T-helper 2 cell treated with Interferon-gamma antibody and Interleukin-4, amounts not matched to agents 100 ng/mL and 5 ng/mL, for 36 hours (primary cell): ENCODE results near the gene STAT5B. TPM values are rescaled to one million over a fixed set of nuclear protein-coding genes. Genes with fewer than 3 reads are reported as not detected.

Experiments used
- intact Hi-C: fragments of 100-400 bp; cut with micrococcal nuclease; formaldehyde crosslinking; loops from one replicate; pipeline ENCODE4 v1.15.1; 2023
- total RNA-seq: library from RNA; stranded (reverse); gene quantifications from 2 replicates; pipeline ENCODE4 v1.2.3, GENCODE V29; 2022

Gene STAT5B
- total RNA-seq, 1 donor from 2014 or later = 147 TPM

DNA sequence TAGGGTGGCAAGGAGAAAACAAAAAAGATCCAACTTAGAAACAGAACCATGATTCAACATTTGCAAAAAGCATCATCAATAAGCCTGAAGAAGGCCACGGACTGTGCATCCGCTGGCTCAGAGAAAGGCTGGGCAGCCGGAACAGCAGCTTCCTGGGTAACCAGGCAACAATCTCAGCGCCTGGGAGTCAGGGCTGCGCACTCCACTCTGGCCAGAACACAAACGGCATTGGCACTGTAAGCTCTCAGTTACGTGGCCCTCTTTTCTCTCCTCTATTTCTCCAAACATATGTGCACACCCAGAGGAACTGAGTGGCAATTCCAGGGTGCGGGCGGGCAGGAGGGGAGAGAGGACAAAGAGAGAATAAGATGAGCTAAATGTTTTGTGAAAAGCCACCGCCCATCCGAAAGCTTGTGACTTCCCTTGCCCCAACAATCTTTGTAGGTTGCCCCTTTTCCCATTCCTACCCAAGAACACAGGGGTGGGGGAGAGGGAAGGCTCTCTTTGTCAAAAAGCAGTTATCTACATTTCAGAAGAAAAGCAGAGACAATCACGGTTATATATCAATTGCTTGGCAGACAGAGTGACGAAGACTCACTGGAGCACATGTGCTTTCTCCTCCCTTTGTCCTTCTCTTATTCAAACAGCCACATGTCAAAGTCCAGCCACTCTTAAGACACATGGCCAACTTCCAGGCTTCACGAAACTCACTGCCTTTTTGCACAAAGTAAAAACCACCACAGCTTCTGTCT lies 75.3 kb downstream of the STAT5B start:
- intact Hi-C loops = no loop called here

DNA sequence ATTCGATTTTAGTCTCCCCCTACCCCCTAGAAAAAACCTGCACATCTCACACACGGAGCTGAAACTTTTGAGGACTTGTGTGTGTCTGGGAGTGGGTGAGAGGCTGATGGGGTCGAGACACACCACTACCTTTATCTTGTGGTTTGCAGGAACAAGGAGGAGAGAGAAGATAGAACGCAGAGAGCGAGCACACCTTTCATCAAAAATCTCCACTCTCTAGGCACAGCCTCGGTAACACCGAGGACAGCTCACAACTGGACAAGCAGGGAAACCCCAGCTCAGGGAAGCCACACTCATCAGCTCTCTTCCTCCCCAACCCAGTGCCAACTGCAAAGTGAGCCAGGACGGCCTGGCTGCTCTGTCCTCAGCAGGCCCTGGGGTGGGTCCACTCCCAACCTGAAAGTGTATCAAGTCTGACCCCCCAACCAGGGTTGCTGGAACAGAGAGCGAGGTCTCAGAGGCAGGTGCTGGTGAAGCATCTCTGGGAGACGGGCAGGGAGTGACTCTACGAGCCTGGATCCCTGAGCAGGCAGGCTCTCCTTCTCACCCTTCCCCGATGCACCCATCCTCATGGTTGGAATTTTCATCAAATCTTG lies 76.7 kb downstream of the STAT5B start:
- intact Hi-C loops = no loop called here

DNA sequence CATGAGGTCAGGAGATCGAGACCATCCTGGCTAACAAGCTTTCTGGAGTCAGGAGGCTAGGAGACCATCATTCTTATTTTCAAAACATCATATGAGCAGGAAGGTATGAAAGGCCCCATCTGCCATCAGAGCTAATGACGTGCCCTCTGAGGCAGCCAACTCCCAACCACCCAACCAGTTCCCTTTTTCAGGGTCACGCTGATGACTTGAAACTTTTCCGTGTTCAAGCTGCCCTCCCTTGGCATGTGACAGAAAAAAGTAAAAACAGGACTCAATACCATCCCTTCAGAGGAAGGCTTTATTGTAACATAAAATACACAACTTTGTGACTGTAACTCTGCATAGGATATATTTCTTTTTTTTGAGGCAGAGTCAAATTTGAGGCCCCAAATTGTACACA lies 77.3 kb downstream of the STAT5B start:
- intact Hi-C loops = no loop called here

DNA sequence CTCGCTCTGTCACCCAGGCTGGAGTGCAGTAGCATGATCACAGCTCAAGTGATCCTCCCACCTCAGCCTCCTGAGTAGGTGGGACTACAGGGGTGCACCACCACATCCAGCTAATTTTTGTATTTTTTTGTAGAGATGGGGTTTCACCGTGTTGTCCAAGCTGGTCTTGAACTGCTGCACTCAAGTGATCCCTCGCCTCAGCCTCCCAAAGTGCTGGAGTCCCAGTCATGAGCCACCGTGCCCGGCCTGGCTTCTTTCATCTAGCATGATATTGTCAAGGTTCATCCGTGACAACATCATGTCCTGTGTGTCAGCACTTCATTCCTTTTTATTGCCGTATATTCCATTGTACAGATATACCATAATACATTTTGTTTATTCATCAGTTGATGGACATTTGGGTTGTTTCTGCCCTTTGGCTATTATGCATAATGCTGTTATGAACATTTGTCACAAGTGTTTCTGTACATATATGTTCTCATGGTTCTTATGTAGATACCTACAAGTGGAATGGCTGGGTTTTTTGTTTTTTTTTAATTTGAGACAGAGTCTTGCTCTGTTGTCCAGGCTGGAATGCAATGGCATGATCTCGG lies 78.5 kb downstream of the STAT5B start:
- intact Hi-C loops = no loop called here

DNA sequence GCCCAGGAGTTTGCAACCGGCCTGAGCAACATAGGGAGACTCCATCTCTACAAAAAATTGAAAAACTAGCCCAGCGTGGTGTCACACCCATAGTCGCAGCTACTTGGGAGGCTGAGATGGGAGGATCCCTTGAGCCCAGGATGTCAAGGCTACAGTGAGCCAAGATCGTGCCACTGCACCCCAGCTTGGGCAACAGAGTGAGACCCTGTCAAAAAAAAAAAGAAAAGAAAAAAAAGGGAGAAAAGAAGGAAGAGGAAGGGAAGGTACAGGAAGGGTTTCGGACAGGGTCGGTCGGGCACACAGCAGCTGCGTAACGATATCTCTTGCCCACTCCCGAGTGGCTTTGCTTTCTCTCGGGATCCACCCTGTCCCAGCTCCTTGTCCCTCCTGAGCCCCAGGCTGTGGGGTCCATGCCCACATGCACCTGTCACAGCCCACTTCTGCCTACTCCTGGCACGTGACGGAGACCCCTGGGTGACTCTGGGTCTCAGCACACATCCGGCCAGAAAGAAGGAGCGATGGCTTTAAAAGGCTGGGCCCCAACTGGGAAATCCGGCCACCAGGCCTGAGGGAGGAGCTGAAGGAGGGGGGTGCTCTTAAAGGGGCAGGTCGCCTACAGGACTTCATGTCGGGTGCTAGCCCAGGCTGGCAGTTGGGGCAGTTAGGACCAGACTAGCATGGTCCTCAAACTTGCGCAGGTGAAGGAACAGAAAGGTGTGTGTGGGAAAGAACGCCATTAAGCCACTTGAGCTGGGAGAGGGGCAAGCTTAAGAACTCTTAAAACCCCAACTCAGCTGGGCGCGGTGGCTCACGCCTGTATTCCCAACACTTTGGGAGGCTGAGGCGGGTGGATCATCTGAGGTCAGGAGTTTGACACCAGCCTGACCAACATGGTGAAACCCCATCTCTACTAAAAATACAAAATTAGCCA lies 82.0 kb downstream of the STAT5B start, which contains the start of gene GHDC:
Gene GHDC, minus strand, starts transcription at position 526 of the 931 bp plus-strand sequence. CDS start 913 bp downstream, outside the sequence.
- intact Hi-C loops = loop anchor here (1.0 kb wide), 1 partner anchor 10 kb away; no protein-coding TSS in a partner anchor

DNA sequence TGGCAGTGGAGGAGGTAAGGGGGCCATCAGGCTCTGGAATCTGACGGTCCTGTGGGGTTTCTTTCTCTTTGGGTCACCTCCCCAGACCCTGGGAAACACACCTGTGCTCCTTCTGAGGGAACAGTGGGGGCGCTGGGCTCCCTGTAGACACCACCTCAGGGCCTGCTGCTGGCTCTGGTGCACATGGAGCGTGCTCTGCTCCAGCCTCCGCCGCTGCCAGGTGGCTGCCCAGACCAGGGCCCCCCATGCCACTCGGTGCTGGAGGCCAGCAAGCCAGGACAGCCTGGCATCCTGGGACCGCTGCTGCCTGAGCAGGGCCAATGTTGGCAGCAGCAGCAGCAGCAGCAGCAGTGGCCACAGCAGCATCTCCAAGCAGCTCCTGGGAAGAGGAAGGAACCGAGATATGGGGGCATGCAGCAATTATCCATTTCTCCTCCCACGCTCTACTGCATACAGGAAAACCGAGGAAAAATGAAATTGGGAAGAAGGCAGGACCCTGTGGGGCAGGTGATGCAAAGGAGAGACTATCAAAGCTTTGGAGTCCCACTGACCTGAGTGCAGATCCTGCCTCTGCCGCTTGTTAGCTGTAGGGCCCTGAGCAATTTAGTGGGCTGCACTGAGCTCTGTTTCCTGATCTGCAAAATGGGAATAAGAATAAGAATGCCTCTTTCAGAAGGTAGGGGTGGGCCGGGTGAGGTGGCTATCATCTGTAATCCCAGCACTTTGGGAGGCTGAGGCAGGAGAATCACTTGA lies 82.8 kb downstream of the STAT5B start:
- intact Hi-C loops = no loop called here

DNA sequence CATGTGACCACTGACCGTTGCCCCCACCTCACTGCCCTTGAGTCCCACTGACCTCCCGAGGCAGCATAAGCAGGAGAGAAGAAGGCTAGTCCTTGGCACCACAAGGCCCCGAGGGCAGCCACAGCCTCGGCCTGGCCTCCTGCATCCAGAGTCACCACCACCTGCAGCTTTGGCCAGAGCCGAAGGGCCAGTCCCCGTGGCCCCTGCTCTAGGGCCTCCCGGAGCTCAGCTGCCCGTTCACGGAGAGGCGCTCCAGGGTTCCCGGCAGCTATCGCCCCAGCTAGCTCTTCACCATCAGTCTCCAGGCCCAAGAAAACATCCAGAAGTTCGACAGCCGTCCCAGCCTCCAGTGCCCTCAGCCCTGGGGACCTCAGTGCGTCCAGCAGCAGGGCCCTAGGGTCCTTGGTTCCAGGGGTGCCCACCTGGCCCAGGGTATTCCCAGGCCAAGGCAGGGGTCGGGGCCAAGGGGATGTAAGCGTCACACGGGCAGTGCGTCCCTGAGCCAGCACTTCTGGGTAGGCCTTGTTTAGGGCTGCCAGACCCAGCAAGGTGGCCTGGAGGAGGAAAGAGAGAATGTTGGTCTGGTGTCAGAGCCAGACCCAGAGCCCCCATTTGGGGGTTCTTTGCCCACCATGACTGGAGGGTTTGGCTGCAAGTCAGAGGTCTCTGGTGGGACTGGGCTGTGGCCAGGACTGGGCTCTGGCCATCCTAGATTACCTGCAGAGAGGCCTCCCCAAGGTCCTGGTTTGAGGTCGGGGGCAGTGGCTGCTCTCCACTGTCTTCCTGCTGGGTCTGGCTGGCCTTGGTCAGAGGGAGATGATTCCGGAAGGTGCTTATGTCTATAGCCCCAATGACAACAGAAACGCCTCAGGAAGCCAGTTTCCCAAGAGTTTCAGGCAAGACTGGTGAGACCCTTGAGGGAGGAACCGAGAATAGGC lies 83.7 kb downstream of the STAT5B start:
- intact Hi-C loops = no loop called here

DNA sequence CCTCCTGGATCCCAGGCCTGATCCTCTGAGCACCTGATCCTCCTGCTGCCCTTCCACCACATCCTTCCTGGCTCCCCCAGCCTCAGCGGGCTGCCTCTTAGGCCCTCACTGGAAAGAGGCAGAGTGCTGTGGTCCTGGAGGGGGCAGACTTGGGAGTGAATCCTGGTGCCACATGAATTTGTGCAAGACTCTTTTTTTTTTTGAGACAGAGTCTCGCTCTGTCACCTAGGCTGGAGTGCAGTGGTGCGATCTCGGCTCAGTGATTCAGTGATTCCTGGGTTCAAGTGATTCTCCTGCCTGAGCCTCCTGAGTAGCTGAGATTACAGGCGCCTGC lies 84.9 kb downstream of the STAT5B start:
- intact Hi-C loops = no loop called here

DNA sequence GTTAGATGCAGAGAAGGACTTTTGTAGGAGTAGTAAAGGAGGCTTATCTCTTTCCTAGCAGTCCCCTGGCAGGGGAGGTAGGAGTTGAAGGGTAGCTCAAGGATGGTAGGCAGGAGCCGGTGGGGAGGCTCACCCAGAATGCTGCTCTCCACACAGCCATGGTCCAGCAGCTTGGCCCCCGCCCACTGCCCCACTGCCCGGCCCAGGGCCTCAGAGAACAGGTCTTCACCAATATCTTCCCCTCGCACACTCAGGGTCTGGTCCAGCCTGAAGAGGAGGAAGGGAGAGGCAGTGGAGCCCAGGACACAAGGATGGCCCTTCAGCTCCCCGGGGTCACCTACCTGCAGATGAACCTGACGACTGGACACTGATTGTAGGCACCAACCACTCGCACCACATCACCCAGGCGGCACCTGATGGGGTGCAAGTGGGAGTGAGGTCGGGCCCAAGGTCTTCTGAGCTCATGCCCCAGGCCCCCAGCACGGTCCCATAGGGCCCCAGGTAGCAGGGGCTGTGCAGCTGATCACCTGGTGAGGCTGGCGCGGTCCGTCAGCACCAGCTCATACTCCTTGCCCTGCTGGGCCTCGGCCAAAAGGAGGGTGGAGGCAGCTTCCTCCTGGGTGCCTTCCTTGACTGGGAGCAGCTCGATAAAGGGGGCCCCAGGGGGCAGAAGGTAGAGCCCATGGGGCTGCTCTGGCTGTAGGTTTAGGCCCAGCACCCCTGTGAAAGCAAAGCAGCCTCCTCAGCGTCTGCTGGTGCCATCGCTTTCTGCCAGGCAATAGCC lies 85.5 kb downstream of the STAT5B start:
- intact Hi-C loops = no loop called here

DNA sequence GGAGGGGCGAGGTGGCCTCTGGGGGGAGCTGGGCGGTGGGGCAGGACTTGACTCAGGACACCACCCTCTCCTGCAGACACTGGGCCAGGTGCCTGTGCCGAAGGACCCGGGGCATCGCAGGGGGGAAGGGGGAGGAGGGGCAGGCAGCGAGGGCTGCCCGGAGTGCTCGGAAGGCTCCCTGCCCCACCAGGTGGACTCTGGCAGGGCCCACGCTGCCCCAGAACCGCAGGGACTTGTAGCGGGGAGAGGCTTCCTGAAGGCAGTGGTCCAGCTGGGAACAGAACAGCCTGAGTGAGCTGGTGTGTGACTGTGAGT lies 86.6 kb downstream of the STAT5B start:
- intact Hi-C loops = loop anchor here (10.0 kb wide), 2 partner anchors 75 to 345 kb away; partner anchors contain the start of genes DHX58 and NAGLU

DNA sequence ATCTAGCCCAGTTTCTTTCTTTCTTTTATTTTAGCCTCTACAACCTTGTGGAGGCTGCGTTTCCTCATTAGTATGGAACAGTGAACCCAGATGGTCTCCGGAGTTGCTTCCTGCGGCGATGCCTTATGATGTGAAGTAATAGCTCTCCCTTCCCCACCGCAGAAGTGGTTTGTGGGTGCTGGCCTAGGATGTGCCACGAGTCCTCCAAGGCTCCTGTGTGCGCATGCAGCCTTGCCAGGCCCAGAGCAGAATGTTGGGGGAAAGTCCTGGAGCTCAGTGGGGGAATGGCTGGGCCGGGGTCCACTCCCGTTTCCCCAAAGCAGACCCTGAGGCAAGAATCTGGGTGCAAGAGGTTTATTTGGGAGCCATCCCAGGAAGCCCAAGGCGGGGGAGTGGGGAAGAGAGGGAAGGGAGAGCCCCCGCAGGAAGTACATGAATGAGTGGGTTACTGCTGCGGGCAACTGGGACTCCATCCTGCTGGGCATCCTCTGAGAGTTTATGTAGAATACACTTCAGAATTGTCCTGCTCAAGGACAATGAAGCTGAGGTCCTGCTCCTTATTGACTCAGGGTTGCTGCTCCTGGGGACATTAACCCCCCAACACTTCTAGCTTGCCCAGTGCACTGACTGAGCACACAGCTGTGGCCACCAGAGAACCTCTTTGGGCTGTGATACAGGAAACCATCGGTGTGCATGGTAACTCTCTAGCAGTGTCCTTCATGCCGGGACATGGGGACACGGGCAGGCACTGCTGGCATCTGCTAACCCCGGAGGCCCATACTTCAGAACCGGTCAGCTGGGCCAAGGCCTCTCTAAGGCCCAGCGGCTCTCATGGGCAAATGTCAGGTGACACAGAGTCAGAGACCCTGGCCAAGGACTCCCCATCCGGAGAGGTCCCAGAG lies 87.2 kb downstream of the STAT5B start:
- intact Hi-C loops = loop anchor here (10.0 kb wide), 2 partner anchors 74 to 346 kb away; partner anchors contain the start of genes DHX58 and NAGLU

DNA sequence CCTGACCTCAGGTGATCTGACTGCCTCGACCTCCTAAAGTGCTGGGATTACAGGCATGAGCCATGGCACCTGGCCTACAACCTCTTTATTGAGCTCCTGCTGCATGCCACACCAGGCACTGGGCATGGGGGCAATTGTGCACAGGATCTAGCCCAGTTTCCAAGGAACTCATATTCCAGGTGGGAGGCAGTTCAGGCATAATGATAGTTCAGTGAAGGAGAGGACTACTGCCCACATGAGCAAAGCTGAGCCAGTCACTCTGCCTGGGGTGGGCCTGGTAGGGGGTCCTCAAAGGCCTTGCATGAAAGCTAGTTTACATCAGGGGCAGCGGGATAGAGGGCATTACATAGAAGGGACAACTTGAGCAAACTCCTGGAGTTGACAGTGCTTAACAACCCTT lies 88.4 kb downstream of the STAT5B start:
- intact Hi-C loops = loop anchor here (10.0 kb wide), 2 partner anchors 73 to 347 kb away; partner anchors contain the start of genes DHX58 and NAGLU

DNA sequence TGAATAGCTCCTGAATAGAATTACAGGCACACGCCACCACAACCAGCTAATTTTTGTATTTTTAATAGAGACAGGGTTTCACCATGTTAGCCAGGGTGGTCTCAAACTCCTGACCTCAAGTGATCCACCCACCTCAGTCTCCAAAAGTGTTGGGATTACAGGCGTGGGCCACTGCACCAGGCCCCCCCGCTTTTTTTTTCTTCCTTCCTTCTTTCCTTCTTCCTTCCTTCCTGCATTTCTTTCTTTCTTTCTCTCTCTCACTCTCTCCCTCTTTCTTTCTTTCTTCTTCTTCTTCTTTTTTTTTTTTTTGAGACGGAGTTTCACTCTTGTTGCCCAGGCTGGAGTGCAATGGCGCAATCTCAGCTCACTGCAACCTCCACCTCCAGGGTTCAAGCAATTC lies 90.0 kb downstream of the STAT5B start:
- intact Hi-C loops = loop anchor here (10.0 kb wide), 2 partner anchors 71 to 349 kb away; partner anchors contain the start of genes DHX58 and NAGLU

DNA sequence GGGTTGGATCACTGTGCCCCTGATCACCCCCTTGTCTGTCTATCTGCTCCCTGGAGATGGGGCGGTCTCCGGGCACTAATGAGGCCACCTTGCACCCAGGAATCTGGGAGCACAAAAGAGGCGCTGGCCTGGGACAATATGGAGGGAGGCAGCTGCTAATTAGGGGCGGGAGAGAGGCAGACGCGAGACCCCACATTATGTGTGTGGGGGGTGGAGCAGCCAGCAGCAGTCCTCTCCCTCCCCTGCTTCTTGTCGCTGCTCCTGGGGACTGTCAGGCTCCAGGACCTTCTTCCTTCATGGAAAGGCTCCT lies 90.6 kb downstream of the STAT5B start:
- intact Hi-C loops = loop anchor here (10.0 kb wide), 2 partner anchors 71 to 349 kb away; partner anchors contain the start of genes DHX58 and NAGLU

DNA sequence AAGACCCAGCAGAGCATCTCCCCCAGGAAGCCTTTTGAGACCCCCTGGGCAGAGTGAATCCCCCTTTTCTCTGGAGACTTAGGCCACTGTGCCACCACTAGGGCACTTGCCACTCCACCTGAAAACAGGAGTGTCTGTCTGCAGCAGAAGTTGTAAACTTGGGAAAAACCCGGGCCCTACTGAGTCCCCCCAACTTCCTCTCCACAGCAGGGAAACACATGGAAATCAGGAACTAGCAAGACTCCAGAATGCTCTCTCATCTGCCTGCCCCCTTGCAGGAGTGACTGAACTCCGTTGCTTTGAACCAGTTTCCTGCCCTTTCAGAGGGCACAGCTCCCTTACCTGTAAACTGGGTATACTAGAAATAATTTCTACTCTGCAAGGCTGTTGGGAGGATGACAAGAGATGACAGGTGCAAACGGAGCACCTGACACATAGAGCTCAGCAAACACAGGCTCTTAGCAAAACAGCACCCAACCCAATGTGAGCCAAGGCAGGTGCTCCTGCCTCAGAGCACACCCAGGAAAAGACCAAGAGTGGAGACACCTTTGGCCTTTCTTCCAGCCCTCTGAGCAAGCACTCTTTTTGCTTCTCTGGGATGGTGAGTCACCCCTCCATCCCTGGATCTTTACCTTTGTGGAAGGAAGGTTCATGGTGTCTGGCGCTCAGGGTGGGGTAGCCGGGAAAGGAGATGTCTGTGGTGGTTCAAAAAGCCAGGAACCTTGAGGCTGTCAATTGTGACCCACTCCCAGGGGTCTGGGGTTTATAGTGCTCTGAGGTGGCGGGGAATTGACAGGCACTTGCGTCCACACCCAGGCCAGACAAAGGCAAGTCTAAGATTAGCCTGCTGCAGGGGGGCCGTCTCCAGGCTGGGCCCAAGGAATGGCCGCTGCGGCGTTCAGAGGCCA lies 91.2 kb downstream of the STAT5B start, which contains the start of gene HCRT:
Gene HCRT, minus strand, starts transcription at position 740 of the 908 bp plus-strand sequence. Its CDS starts 87 bp downstream, at position 653.
- intact Hi-C loops = loop anchor here (1.0 to 10.0 kb wide), 5 partner anchors 9 to 350 kb away; partner anchors contain the start of genes DHX58, GHDC and NAGLU
